Endothelial cell (in vitro differentiated cells): Measurements from ENCODE around the gene MN1. TPM values are rescaled to one million over a fixed set of nuclear protein-coding genes. Genes with fewer than 3 reads are reported as not detected.

Experiments used
- DNase-seq: peaks from one replicate; pipeline ENCODE4 v3.0.0; 2021; ENCODE audit warnings: low spot score
- H3K27ac Mint-ChIP-seq: one replicate; pipeline ENCODE4 v1.8.0; 2021; ENCODE audit warnings: mixed read lengths, inconsistent platforms; ENCODE audit not compliant: unreplicated experiment
- H3K27me3 Mint-ChIP-seq: one replicate; pipeline ENCODE4 v1.8.0; 2021; ENCODE audit warnings: mild to moderate bottlenecking, moderate library complexity, mixed read lengths, inconsistent platforms; ENCODE audit not compliant: unreplicated experiment
- H3K36me3 Mint-ChIP-seq: one replicate; pipeline ENCODE4 v1.8.0; 2021; ENCODE audit warnings: mild to moderate bottlenecking, low read depth, mixed read lengths, inconsistent platforms; ENCODE audit not compliant: unreplicated experiment
- H3K4me1 Mint-ChIP-seq: one replicate; pipeline ENCODE4 v1.8.0; 2021; ENCODE audit warnings: mild to moderate bottlenecking, mixed read lengths, inconsistent platforms; ENCODE audit not compliant: unreplicated experiment
- H3K4me3 Mint-ChIP-seq: one replicate; pipeline ENCODE4 v1.8.0; 2021; ENCODE audit warnings: mild to moderate bottlenecking, mixed read lengths, inconsistent platforms; ENCODE audit not compliant: unreplicated experiment
- H3K9me3 Mint-ChIP-seq: one replicate; pipeline ENCODE4 v1.8.0; 2021; ENCODE audit warnings: mixed read lengths, inconsistent platforms; ENCODE audit not compliant: unreplicated experiment
- CTCF ChIP-seq: fragments of 200-600 bp; sonication (generic); IDR thresholded peaks from one replicate; pipeline ENCODE4 v1.5.0; 2021; ENCODE audit warnings: antibody characterized with exemption; ENCODE audit not compliant: unreplicated experiment
- total RNA-seq: library from RNA; stranded (reverse); fragmentation: NEBNext Ultra II Directional; extraction: Animal tissue kit (Norgen Biotek cat#: 25700); gene quantifications from one replicate; pipeline ENCODE4 v1.2.1, GENCODE V29; 2021; ENCODE audit not compliant: unreplicated experiment

Gene MN1
- total RNA-seq, 1 donor from 2014 or later: 9.9 TPM

DNA sequence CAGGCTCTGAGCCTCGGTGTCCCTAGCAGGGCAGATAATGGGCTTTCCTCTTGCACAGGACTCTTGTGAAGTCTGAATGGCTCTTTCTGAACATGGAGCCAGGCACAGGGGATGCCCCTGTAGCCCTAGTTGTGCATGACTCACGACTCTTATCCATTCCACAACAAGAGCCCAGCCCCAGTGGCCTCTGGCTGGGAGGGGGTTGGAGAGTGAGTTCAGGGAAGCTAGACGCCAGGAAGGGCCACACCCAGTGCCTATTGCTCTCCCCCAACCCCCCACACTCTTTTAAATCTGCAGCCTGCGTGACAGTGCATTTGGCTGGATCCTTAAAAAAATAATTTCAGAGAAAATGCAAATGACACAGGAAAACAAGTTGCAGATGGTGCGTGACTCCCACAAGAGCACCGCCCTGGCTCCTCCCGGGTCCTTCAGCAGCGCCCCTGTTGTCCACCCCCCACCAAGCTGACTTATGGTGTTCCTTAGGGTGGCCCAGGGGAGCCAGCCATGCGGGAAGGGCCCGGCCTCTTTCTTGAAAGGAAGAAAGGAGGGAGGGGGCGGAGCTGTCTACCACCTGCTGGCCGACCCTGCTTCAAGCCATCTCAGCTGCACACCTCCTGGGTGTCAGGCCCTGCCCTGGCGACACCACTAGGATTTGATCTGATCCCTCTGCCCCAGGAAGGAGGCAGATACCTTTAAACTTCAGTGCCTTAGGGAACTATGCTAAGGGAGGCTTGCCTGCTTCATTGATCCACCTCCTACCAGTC lies 74.7 kb downstream of the MN1 start:
- Mint-ChIP-seq H3K27ac (no peak overlapping the region), H3K27me3 (peaks cover 8% of the 10 kb centered on the region), H3K36me3 (peaks cover 11% of the 10 kb centered on the region), H3K9me3 (no peaks in the 10 kb centered on the region), H3K4me3 (no peak overlapping the region), H3K4me1 (peaks cover 30% of the 10 kb centered on the region)
- no peak for TF ChIP-seq CTCF
- DNase-seq: no peak

DNA sequence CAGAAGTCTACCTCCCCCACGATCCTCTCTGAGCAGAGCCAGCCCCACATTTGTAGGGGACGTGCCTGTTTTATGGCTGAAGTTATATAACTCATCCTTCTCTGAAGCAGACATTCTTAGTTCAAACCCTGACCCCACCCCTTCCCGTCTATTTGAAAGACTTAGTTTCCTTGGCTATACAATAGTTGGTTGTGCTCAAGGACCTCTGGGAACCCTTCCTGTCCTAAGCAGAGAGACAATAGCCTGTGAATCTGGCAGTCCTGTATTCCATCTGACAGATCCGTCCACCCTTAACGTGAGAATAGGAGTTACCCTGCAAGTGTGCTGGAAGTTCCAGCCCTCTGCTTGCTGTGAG lies 75.2 kb downstream of the MN1 start:
- Mint-ChIP-seq H3K4me3 (no peak overlapping the region), H3K27ac (no peak overlapping the region), H3K9me3 (no peaks in the 10 kb centered on the region)

DNA sequence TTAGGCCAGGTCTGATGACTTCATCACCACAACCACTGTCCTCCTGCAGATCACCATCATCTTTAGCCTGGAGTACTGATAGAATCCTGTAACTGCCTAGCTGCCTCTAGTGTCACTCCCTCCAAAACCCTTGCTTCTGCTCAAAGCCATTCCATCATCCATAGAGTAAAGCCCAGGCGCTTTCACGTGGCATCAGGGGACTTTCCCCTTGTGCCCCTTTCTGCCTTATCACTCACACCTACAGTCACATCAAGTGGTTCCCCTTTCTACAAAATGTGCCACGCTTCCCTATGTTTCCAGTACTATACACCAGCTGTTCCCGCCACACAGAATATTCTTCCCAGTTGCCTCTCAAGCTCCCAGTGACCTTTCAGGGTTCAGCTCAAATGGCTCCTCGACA lies 75.9 kb downstream of the MN1 start:
- Mint-ChIP-seq H3K9me3 (no peaks in the 10 kb centered on the region), H3K27ac (no peak overlapping the region), H3K4me3 (no peak overlapping the region), H3K27me3 (peaks cover 8% of the 10 kb centered on the region), H3K36me3 (peaks cover 11% of the 10 kb centered on the region), H3K4me1 (peaks cover 28% of the 10 kb centered on the region)
- no peak for TF ChIP-seq CTCF
- no peak for DNase-seq

More for the DNA sequence above, 75.2 kb downstream of the MN1 start:
- H3K4me1 Mint-ChIP-seq: peaks cover 28% of the 10 kb centered on the region
- peaks cover 11% of the 10 kb centered on the region for H3K36me3 Mint-ChIP-seq
- TF ChIP-seq CTCF: no peak
- peaks cover 8% of the 10 kb centered on the region for H3K27me3 Mint-ChIP-seq
- DNase-seq: no peak

DNA sequence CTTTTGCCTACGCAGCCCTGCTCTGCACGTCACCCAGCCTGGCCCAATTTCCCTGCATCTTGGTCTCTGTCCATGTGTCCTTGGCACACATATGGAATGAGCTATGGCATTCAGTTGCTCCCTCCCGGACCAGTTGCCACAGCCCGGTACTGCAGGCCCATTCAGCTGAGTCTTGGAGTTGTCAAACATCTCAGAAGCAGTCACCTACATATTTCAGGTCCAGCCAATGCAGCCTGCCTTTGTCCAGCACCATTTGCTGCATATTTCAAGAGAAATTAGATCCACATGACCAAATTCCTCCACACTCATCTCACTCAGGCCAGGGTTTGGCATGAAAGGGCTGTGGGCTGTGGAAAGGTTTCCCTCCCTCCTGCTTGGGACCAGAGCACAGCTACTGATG lies 76.8 kb downstream of the MN1 start:
- no peaks in the 10 kb centered on the region for H3K9me3 Mint-ChIP-seq
- no peak overlapping the region for H3K4me3 Mint-ChIP-seq
- no peak for DNase-seq
- H3K27me3 Mint-ChIP-seq: peaks cover 8% of the 10 kb centered on the region
- H3K27ac Mint-ChIP-seq: no peak overlapping the region
- peaks cover 11% of the 10 kb centered on the region for H3K36me3 Mint-ChIP-seq
- TF ChIP-seq CTCF: no peak
- peaks cover 27% of the 10 kb centered on the region for H3K4me1 Mint-ChIP-seq

DNA sequence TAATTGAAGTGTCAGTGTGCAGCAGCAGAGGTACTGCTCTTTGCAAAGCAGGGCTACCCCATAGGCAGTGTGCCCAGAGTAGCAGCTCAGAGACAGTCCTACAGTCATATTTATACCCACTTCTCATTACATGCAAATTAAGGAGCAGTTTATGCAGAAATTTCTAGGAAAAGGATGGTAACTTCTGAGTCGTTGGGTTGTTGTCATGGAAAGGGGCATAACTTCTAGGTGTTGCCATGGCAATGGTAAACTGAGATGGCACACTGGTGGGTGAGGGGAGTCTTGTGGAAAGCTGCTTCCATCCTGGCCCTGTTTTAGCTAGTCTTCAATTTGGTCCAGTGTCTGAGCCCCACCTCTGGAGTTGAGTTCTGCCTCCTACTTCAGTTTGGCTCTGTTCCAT lies 77.4 kb downstream of the MN1 start:
- DNase-seq: no peak
- no peak for TF ChIP-seq CTCF
- Mint-ChIP-seq H3K9me3 (no peaks in the 10 kb centered on the region), H3K36me3 (peaks cover 11% of the 10 kb centered on the region), H3K4me3 (no peak overlapping the region), H3K27ac (no peak overlapping the region), H3K4me1 (peaks cover 22% of the 10 kb centered on the region), H3K27me3 (peaks cover 8% of the 10 kb centered on the region)
